Common myeloid progenitor, CD34-positive (primary cell): Measurements from ENCODE around the gene TBC1D22A.
"Not testable (repeated sequence)": the region's sequence is repeated elsewhere in the genome, so short reads cannot be mapped to it uniquely, and the experiment has no call there.

Experiments
- CTCF ChIA-PET: fragments of 350-600 bp; sonication (Branson Sonifier 250); formaldehyde crosslinking; loops from one replicate; lab custom pipeline; 2021; ENCODE audit warnings: antibody characterized with exemption; lab: Charles Lee
- POLR2A ChIA-PET: fragments of 350-600 bp; sonication (Branson Sonifier 250); formaldehyde crosslinking; loops from one replicate; lab custom pipeline; 2021; ENCODE audit warnings: antibody characterized with exemption; lab: Charles Lee
- DNase-seq, 3 donors: peaks; one replicate each; pipeline versions ENCODE4 v3.0.0 to v3.0.0-alpha.2; 2013
- H3K27ac ChIP-seq, 2 experiments: 1 replicate in 1 of 2; 2 replicates in 1 of 2; pipeline ENCODE4 v1.7.0; 2013; ENCODE audit warnings: inconsistent platforms in 2 of 2, low read length in 2 of 2, mild to moderate bottlenecking in 2 of 2, low read depth in 1 of 2, moderate library complexity in 1 of 2; ENCODE audit not compliant: severe bottlenecking in 2 of 2, insufficient read depth in 1 of 2, poor library complexity in 1 of 2
- H3K27me3 ChIP-seq, 5 experiments: replicated peaks in 2 of 5; 1 replicate in 3 of 5; 2 replicates in 2 of 5; pipeline versions ENCODE4 v1.6.1 to v1.7.0; 2013; ENCODE audit warnings: low read length in 4 of 5, mild to moderate bottlenecking in 2 of 5, moderate library complexity in 2 of 5, inconsistent platforms in 1 of 5; ENCODE audit not compliant: insufficient read depth in 5 of 5, control insufficient read depth in 4 of 5
- H3K36me3 ChIP-seq, 4 experiments: 1 replicate in 2 of 4; 2 replicates in 2 of 4; pipeline versions ENCODE4 v1.6.1 to v1.7.0; 2013; ENCODE audit warnings: low read length in 3 of 4, control low read depth in 1 of 4, mild to moderate bottlenecking in 1 of 4; ENCODE audit not compliant: control insufficient read depth in 4 of 4, insufficient read depth in 4 of 4
- H3K4me1 ChIP-seq, 4 experiments: 1 replicate in 3 of 4; 2 replicates in 1 of 4; pipeline versions ENCODE4 v1.6.1 to v1.7.1; 2013; ENCODE audit warnings: low read length in 3 of 4, mild to moderate bottlenecking in 3 of 4, control low read depth in 1 of 4, inconsistent platforms in 1 of 4, moderate library complexity in 1 of 4; ENCODE audit not compliant: control insufficient read depth in 4 of 4, insufficient read depth in 4 of 4; ENCODE audit errors: control extremely low read depth in 1 of 4
- H3K4me3 ChIP-seq, 7 experiments: 1 replicate in 4 of 7; 2 replicates in 3 of 7; pipeline versions ENCODE4 v1.5.1 to v1.7.0; 2013; ENCODE audit warnings: mild to moderate bottlenecking in 7 of 7, low read length in 6 of 7, moderate library complexity in 6 of 7, inconsistent platforms in 2 of 7, low read depth in 2 of 7, control low read depth in 1 of 7; ENCODE audit not compliant: insufficient read depth in 4 of 7, control insufficient read depth in 1 of 7; ENCODE audit errors: extremely low read depth in 1 of 7
- H3K9me3 ChIP-seq, 5 experiments: 1 replicate in 4 of 5; 2 replicates in 1 of 5; pipeline versions ENCODE4 v1.6.1 to v1.7.1; 2013; ENCODE audit warnings: low read length in 4 of 5, mild to moderate bottlenecking in 2 of 5, inconsistent platforms in 1 of 5, low read depth in 1 of 5, moderate library complexity in 1 of 5; ENCODE audit not compliant: control insufficient read depth in 4 of 5, insufficient read depth in 2 of 5; ENCODE audit errors: control extremely low read depth in 1 of 5
- WGBS: methylation state at CpG from one replicate; pipeline ENCODE4 v1.1.5; 2013; ENCODE audit not compliant: insufficient coverage; 5-methylcytosine and 5-hydroxymethylcytosine counted together

TBC1D22A gene

DNA sequence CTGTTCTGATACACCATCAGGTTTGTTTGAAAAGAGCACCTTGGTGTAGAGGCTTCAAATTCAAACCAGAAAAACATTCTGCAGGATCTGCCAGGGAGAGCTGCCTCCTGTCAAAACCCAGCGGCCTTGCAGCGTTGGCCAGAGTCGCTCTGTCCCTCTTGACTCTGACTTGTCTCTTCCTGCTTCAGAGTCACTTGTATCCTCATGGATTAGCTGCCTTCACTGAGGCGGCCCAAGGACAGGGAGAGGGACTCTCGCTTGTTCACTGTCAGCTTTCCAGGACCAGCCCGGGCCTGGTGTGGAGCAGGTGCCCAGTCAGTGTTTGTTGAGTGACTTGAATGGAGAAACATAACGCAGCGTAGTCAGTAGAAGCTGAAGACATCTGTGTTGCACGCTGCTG is 18.0 kb downstream of the TBC1D22A start:
- Histone ChIP-seq H3K4me1 (peaks cover 5 to 26% (median 25%) of the 10 kb centered on the region in 4 experiments), H3K4me3 (no peak overlapping the region), H3K36me3 (peaks cover 0 to 9% (median 0%) of the 10 kb centered on the region in 4 experiments), H3K27me3 (no peaks in the 10 kb centered on the region), H3K27ac (no peak overlapping the region), H3K9me3 (peaks cover 0 to under 1% (median 0%) of the 10 kb centered on the region in 5 experiments)
- POLR2A ChIA-PET: interaction anchor here (0.8 kb wide), 1 partner anchor 18 kb away, joined by 4 read pairs; the partner anchor contains the start of gene TBC1D22A
- 100% methylated on average over 6 of the region's 9 CpGs for WGBS
- CTCF ChIA-PET: interaction anchor here (1.0 to 3.0 kb wide), 4 partner anchors 15 to 23 kb away, joined by 3 to 14 read pairs (median 4); no protein-coding TSS in a partner anchor
- DNase-seq: no peak

DNA sequence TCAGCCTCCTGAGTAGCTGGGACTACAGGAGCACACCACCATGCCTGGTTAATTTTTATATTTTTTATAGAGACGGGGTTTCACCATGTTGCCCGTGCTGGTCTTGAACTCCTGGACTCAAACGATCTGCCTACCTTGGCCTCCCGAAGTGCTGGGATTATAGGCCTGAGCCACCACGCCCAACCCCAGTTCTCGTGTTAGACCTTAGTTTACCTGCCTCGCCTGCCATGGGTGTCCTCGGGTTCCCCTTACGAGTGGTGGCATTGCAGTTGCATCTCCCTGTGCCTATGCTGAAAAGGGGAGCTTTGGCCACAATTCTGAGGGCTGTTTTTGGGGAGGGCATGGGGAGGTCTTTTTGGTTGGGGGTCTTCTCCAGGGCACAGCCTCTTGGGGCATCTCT is 18.8 kb downstream of the TBC1D22A start:
- CTCF ChIA-PET: interaction anchor here (1.0 to 3.0 kb wide), 3 partner anchors 14 to 22 kb away, joined by 3 to 14 read pairs (median 6); no protein-coding TSS in a partner anchor
- WGBS: over 99% methylated on average over 7 of the region's 9 CpGs
- no peaks in the 10 kb centered on the region for H3K27me3 ChIP-seq

DNA sequence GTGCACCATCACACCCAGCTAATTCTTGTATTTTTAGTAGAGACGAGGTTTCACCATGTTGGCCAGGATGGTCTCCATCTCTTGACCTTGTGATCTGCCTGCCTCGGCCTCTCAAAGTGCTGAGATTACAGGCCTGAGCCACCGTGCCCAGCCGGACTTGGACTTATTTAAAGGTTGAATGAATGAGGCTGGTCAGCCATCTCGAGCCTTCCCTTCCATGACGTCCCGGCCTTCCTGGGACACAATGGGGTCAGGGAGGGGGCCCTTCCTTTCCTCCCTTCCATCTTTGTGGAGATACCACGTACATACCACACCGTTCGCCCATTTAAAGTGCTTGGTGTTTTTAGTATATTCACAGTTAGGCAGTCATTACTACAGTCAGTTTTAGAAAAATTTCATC is 19.8 kb downstream of the TBC1D22A start:
- H3K27ac ChIP-seq, H3K4me3 ChIP-seq, POLR2A ChIA-PET, H3K9me3 ChIP-seq, H3K27me3 ChIP-seq, H3K36me3 ChIP-seq, DNase-seq, H3K4me1 ChIP-seq: not testable (repeated sequence)
- CTCF ChIA-PET: interaction anchor here (1.5 to 3.0 kb wide), 2 partner anchors 21 to 24 kb away, joined by 7 to 14 read pairs; no protein-coding TSS in a partner anchor
- 95% methylated on average over 6 of the region's 10 CpGs for WGBS

More for the DNA sequence above, 18.8 kb downstream of the TBC1D22A start:
- no peak for DNase-seq
- POLR2A ChIA-PET: no interaction called here
- H3K36me3 ChIP-seq: peaks cover 0 to 9% (median 0%) of the 10 kb centered on the region in 4 experiments
- H3K4me1 ChIP-seq: peaks cover 3 to 18% (median 17%) of the 10 kb centered on the region in 4 experiments
- no peak overlapping the region for H3K4me3 ChIP-seq
- peaks cover 0 to 7% (median 0%) of the 10 kb centered on the region in 5 experiments for H3K9me3 ChIP-seq
- H3K27ac ChIP-seq: no peak overlapping the region

DNA sequence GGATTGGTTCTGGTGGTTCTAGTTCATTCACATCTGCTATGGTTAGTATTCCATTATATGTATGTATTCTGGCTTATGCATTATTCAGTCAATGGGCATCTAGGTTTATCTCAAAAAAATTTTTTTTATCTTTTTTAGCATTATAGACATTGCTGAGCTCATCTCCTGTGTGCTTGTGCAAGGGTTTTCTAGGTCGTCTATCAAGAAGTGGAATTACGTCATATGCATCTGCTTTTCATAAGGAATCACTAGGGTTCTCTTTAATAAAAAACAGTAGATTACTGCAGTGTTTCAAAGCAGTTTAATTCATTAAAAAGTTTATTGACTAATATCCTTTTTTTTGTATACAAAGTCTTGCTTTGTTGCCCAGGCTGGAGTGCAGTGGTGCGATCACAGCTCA is 21.3 kb downstream of the TBC1D22A start:
- 89% methylated on average over 1 of the region's 3 CpGs for WGBS
- H3K27ac ChIP-seq: no peak overlapping the region
- H3K27me3 ChIP-seq: no peaks in the 10 kb centered on the region
- ChIA-PET POLR2A (interaction anchor here (0.6 kb wide), 1 partner anchor 29 kb away, joined by 4 read pairs; no protein-coding TSS in a partner anchor), CTCF (interaction anchor here (1.3 to 1.7 kb wide), 2 partner anchors 12 to 20 kb away, joined by 4 to 6 read pairs; no protein-coding TSS in a partner anchor)
- H3K4me1 ChIP-seq: no peaks in the 10 kb centered on the region
- H3K36me3 ChIP-seq: peaks cover 0 to 9% (median 0%) of the 10 kb centered on the region in 4 experiments
- H3K9me3 ChIP-seq: peaks cover 0 to 8% (median 0%) of the 10 kb centered on the region in 5 experiments
- H3K4me3 ChIP-seq: no peak overlapping the region
- DNase-seq: no peak

- H3K4me3 ChIP-seq: no peak overlapping the region
- peaks cover 8 to 22% (median 14%) of the 10 kb centered on the region in 4 experiments for H3K4me1 ChIP-seq
- no peak overlapping the region for H3K27ac ChIP-seq
- peaks cover 0 to 17% (median 8%) of the 10 kb centered on the region in 4 experiments for H3K36me3 ChIP-seq
- POLR2A ChIA-PET: no interaction called here
- no peaks in the 10 kb centered on the region for H3K27me3 ChIP-seq
- no peak for DNase-seq
- WGBS: 95% methylated on average over 8 of the region's 9 CpGs
- CTCF ChIA-PET: no interaction called here
- H3K9me3 ChIP-seq: peaks cover 0 to 8% (median 0%) of the 10 kb centered on the region in 5 experiments
Observed at GRCh38 chr22:46788441-46789172, 26.2 kb downstream of the TBC1D22A start.

DNA sequence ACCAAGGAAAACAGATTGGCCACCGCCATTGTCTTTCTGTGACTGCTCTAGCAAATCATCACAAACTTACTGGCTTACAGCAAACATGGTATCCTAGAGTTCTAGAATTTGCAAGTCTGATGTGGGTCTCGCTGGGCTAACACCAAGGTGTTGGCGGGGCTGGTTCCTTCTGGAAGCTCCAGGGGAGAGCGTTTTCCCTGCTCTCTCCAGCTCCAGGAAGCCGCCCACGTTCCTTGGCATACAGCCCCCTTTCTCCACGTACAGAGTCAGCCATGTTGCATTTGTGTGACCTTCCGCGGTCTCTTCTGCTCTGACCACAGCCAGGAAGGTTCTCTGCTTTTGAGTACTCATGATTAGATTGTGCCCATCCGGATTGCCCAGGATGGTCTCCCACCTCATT is 27.5 kb downstream of the TBC1D22A start:
- peaks cover 8 to 22% (median 14%) of the 10 kb centered on the region in 4 experiments for H3K4me1 ChIP-seq
- CTCF ChIA-PET: no interaction called here

More for the DNA sequence above, 27.5 kb downstream of the TBC1D22A start:
- WGBS: 99% methylated on average over 10 of the region's 10 CpGs
- Histone ChIP-seq H3K27me3 (no peaks in the 10 kb centered on the region), H3K4me3 (no peak overlapping the region), H3K27ac (no peak overlapping the region), H3K36me3 (peaks cover 0 to 30% (median 19%) of the 10 kb centered on the region in 4 experiments), H3K9me3 (peaks cover 0 to 8% (median 0%) of the 10 kb centered on the region in 5 experiments)
- POLR2A ChIA-PET: no interaction called here
- DNase-seq: no peak
